ENCODE measurements around the gene LCLAT1.
"Not testable (repeated sequence)": the region's sequence is repeated elsewhere in the genome, so short reads cannot be mapped to it uniquely, and the experiment has no call there.

LCLAT1 gene

DNA sequence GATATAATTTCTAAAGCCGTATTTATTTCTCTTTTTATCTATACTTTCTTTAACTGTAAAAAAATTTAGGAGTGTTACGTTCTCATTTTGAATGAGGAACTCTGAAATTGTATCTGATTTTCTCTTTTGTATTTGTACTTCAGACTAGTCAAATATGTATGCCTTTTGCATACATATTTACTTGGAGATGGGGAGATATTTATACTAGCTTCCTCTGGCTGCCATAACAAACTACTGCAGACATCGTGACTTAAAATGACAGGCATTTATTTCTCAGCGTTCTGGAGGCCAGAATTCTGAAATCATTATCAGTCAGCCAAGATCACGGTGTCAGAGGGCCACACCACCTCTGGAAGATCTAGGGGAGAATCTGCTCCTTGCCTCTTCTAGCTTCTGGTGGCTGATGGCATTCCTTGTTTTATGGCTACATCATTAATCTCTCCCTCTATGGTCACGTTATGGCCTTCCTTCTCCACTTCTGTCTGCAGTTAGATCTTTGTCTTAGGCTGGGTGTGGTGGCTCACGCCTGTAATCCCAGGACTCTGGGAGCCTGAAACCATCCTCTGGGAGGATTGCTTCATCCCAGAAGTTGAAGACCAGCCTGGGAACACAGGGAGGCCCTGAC, 8.2 kb downstream of the LCLAT1 start:
- no peak for DNase-seq (ENCODE audit: low read depth)

DNA sequence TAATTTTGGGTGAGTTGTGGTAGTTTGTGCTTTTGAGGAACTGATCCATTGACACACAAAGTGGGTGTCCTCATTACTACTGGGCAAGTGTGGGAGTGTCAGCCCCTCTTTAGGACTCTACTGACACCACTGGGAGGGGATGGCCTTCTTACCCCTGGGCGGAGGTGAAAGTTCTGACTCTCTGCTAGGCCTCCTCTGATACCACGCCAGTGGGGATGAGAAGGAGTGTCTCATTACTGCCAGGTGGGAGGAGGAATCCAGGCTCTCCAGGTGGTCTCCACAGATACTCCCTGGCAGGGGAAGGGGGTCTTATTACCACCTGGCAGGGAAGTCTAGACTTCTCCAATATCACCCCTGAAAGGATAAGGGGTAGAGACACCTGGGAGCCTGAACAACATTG, 9.1 kb downstream of the LCLAT1 start:
- no peak for DNase-seq (ENCODE audit: low read depth)

DNA sequence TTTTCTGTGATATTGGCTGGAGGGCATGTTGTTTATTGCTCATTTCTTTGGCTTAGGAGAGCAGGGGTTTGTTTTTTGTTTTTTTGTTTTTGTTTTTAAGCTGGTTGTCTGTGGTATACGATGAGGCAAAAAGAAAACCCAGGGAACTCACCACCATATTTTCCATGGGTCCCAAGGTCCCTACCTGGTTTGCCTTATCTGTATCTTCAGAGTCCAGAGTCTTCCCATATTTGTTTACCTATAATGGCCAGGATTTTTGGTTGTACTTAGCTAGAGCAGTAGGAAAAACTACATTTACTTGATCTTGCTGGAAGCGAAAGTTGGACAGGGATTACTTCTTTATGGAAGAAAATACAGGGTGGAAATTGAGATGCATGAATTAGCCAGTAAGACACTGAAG, 9.5 kb downstream of the LCLAT1 start:
- DNase-seq (ENCODE audit: low read depth), result no peak

DNA sequence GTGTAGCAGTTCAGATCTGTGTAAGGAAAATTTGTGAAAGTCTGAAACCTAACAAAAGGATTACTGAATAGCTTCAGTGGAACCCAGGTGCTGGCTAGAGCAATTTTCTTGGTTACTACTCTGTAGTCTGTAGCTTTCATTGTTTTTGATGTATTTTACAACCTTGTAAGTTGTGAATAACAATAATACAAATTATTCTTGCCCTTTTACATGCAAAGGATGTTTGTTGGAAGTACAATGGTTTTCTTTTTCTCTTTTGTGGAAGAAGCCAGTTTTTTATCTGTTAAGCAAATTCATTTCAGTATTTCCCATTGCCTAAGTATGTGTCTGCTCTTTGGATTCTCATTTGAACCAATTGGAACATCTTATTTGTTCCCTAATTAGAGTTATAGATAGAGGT, 10.2 kb downstream of the LCLAT1 start:
- DNase-seq (ENCODE audit: low read depth), result no peak

DNA sequence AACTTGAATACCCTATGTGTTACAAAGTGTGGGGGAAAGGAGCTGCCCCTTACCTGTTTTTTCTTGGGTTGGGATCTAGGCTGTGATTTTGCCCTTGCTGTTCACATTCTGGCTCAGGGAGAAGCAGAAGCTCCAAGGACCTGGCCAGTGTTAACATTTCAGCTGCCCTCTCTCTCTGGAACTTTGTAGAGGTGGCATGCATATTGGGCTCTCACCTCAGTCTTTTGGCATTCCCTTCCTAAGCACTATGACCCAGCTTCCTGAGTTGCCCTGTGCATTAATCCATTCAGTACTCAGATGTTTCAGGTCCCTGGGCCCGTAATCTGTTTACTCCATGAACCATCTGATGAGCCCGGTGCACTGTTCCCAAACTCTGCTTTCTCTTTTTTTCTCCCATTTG, 12.1 kb downstream of the LCLAT1 start:
- DNase-seq (ENCODE audit: low read depth), result no peak

DNA sequence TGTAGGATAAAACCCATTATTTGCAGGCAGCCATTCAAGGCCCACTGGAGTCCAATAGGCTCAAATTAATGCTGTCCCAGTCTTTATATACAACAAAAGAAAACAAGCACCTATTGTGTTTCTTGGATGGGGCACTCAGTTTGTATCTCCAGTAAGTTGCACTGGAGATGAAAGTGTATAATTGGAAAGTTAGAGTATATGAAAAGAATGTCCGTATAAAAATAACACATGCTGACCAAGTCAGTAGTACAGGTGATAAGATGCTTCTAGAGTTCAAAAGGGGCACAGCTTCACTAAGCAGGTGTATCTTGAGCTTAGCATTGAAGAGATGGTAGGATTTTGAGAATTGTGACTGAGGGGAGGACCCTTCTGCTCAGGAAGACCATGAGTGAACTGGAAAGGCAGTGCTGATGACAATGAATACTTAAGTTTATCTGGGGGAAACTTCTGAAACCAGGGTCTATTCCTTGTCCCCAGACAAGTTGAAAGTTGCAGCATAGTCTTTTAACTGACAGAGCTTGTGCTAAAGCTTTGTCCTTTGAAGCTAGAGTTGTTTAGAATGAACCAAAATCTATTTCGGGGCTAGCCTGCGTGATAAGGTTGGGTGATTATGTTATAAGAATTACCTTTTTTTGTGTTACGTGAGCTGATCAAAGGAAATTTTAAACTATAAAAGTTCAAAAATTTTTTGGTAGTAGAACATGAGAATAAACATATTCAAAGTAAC, 15.2 kb downstream of the LCLAT1 start:
- no peak for DNase-seq (ENCODE audit: low read depth)

DNA sequence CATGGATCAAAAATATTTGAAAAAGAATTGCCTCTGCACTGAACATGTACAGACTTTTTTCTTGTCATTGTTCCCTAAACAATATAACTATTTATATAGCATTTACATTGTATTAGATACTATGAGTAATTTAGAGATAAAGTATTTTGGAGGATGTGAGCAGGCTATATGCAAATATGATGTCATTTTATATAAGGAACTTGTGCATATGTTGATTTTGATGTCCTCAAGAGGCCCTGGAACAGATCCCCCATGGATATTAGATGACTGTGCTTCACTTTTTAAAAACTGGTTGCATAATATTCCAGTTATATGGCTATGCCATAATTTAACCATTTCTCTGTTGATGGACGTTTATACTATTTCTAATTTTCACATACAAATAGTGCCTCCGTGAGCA, 16.5 kb downstream of the LCLAT1 start:
- DNase-seq (ENCODE audit: low read depth), result no peak

DNA sequence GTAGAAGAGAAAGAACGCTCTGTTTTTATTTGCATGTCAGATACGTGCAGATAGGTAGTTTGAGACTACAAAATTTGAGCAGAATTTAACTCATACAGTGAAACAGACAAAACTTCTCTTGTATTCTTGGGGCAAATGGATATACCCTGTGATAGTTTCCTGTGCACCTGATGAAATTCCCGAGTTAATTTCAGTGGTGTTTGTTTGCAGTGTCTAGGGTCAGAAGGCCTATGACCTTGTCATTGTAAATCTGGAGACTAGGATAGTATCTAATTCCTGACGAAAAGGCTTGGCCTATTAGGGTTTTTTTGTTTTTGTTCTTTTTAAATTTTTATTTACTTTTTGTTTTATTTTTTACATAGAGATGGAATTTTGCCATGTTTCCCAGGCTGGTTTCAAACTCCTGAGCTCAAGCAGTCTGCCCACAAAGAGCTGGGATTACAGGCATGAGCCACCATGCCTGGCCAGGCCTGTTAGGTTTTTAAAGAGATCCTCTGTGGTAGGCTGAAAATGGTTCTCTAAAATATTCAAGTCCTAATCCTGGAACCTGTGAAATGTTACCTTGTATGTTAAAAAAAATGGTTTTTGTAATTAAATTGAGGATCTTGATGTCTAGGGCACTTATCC, 17.6 kb downstream of the LCLAT1 start:
- DNase-seq (ENCODE audit: low read depth), result no peak

DNA sequence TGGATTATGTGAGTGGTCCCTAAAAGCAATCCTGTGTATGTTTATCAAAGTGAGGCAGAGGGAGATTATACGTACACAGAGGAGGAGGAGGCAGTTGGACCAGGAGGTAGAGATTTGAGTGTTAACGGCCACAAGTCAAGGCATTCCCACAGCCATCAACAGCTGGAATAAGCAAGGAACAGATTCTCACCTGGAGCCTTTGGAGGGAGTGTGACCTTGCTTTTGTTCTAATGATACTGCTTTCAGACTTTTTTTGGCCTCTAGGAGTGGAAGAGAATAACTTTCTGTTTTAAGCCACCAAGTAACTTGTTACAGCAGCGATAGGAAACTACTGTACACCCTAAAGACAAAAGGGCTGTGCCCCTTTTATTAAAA, 18.1 kb downstream of the LCLAT1 start:
- no peak for DNase-seq (ENCODE audit: low read depth)

DNA sequence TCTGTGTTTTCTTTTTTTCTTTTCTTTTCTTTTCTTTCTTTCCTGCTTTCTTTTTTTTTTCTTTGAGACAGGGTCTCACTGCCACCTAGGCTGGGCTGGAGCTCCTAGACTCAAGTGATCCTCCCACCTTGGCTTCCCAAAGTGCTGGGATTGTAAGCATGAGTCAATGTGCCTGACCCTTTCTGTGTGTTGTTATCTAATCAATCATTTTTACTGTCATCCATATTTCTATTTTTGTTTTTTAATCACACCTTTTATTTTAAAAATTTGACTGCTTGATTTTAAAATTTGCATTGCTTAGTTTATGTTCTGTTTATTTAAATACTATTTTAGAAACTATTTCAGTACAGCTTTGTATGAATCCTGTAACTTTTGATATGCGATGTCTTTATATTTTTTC, 19.2 kb downstream of the LCLAT1 start:
- no peak for DNase-seq (ENCODE audit: low read depth)

DNA sequence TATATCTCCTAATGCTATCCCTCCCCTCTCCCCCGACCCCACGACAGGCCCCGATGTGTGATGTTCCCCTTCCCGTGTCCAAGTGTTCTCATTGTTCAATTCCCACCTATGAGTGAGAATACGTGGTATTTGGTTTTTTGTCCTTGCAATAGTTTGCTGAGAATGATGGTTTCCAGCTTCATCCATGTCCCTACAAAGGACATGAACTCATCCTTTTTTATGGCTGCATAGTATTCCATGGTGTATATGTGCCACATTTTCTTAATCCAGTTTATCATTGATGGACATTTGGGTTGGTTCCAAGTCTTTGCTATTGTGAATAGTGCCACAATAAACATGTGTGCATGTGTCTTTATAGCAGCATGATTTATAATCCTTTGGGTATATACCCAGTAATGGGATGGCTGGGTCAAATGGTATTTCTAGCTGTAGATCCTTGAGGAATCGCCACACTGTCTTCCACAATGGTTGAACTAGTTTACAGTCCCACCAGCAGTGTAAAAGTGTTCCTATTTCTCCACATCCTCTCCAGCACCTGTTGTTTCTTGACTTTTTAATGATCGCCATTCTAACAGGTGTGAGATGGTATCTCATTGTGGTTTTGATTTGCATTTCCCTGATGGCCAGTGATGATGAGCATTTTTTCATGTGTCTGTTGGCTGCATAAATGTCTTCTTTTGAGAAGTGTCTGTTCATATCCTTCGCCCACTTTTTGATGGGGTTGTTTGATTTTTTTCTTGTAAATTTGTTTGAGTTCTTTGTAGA, 20.2 kb downstream of the LCLAT1 start:
- DNase-seq (ENCODE audit: low read depth), result not testable (repeated sequence)

DNA sequence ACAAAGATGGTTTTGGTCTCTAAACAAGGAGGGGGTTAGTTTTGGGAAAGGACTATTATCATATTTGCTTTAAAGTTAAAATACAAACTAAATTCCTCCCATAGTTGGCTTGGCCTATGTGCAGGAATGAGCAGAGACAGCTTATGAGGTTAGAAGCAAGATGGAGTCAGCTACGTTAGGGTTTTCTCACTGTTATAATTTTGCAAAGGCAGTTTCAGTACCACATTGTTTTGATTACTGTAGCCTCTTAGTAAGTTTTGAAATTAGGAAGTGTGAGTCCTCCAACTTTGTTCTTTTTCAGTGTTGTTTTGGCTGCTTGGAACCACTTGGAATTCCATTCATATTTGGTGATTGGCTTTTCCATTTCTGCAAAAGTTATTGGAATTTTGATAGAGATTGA, 23.4 kb downstream of the LCLAT1 start:
- no peak for DNase-seq (ENCODE audit: low read depth)

DNA sequence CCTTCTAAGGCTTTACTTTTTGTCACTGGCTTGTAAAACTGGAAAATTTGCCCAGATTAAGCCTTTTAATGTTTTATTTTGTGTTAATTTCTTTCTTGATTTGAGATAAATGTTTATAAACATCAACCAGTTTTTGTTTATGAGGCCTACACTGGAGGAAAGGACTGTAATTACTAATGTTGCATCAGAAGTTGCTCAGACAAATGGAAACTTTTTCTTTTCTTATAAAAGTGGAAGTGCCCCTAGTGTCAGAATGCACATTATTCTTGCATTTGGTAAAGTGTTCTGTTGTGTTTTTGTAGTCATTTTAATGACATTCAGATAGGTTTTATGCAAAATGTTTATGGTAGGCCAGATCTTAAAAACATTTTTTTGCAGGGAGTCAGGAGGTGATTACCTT, 25.3 kb downstream of the LCLAT1 start:
- no peak for DNase-seq (ENCODE audit: low read depth)

DNA sequence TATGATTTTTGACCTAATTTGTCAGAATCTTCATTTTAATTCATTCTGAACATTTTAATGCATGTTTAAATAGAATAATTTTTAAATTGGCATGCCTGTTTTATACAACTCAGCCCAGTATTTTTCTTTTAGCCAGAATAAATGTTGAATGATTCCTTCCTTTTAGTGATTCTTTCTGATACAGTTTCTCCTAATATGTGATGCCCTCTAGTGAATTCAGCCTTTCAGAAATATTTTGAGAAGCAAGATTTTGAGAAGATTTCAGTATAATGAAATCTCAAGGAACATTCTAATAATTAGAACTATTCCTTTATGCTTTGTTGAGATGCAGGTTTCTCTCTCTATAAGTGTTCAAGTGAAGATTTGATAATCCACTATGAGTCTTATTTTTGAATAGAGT, 28.5 kb downstream of the LCLAT1 start:
- DNase-seq (ENCODE audit: low read depth), result no peak

DNA sequence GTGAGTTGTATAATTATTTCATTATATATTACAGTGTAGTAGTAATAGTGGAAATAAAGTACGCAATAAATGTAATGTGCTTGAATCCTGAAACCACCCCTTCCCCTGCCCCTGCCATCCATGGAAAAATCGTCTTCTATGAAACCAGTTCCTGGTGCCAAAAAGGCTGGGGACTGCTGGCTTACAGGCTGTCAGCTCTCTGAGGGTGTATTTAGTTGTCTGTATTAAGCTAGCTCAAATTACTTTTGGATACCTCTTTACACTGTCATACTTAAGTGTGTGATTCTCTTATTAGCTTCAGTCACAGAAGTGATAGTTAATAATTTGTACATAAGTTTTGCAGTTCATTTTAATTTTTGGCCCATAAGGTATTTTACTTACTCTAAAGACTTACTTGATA, 29.6 kb downstream of the LCLAT1 start:
- DNase-seq (ENCODE audit: low read depth), result no peak

DNA sequence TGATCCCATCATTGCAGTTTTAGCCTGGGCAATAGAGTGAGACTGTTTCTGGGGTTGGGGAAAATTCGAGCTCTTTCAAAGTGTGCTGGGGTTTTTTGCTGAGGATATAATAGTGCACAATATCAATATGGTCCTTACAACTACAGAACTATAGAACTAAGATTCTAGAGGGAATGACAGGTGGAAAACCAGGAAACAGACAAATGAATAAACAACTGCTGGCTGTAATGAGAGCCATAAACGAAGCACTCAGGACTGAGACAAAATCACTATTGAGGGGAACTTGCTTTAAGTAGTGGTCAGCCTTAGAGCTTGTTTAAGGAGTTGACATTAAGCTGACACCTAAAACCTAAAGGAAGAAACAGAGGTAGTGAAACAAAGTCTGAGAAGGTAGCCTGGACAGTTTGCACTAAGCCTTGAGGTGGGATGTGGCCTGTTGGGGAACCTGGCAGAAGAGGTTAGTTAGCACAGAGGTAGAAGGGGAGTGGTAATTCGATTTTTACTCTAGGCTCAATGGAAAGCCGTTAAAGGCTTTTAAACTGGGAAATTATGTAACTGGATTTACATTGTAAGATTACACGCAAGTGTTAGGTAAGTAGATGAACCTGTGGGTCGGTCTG, 33.8 kb downstream of the LCLAT1 start:
- no peak for DNase-seq (ENCODE audit: low read depth)

DNA sequence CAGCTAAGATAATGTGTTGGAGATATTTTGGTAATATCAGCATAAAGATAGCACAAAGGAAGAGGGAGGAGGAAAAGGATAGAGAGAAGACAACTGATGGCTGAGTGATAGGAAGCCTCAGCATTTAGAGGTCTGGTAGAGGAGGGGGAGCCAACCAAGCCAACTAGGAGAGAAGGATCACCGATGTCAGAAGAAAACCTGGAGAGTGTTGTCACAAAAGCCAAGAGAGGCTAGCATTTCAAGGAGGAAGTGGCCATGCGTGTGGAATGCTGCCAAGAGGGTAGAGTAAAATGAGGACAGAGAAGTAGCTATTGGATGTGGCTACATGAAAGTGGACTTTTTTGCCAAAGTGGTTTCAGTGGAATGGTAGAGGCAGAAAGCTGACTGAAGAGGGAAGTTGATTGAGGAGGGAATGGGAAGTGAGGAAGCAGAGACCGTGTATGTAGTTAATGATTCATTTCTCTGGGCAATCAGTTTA, 34.3 kb downstream of the LCLAT1 start:
- no peak for DNase-seq (ENCODE audit: low read depth)

DNA sequence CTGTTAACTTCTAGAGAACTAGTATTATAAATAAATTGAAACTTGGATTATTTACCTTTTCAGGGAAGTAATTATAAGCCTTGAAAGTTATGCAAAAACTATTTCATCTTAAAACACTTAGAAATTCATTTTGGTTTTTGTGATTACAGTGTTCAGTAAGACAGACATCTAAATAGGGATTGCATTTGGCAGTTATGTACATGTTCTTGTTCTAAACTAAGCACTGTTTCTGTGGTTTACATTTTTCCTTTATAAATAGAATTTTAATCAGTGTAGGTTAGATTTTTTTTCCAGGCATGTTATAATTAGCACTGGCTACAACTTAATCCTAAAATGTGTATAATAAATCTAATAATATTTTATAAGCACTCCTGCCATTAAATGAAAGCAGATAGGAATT, 35.0 kb downstream of the LCLAT1 start:
- no peak for DNase-seq (ENCODE audit: low read depth)

DNA sequence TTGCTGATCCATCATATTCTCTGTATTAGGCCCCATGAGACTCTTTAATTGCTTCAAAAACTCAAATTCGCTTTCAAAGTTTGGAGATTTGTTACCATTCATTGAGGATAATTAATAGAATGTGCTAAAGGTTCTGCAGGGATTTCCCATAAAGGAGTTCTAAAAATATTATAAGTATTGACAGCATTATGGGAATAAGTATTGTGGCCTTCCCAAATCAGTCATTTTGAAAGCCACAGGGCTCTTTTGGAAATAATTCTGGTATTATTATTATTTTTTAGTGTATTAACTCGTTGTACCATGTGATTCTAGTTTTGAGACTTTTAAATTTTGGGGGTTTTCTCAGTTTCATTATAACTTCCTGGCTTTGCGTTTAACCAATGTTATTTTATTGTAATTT, 37.1 kb downstream of the LCLAT1 start:
- no peak for DNase-seq (ENCODE audit: low read depth)

DNA sequence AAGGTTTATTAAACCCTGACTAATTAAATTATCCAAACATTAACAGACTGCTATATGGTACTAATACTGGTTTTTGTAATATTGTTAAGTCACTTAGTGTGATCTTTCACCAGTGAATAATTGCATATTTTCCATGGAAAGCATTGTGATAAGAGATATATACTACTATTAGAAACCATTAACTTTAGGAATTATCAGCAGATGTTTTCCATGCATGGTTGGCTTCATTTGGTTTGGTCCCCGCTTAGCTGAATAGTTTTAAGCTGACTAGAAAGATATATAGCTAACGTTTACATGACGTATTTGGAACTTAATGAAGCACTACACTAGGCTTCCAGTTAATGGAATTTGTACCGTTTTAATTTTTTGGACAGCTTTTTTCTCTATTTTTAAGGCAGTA, 37.9 kb downstream of the LCLAT1 start:
- DNase-seq (ENCODE audit: low read depth), result no peak

DNA sequence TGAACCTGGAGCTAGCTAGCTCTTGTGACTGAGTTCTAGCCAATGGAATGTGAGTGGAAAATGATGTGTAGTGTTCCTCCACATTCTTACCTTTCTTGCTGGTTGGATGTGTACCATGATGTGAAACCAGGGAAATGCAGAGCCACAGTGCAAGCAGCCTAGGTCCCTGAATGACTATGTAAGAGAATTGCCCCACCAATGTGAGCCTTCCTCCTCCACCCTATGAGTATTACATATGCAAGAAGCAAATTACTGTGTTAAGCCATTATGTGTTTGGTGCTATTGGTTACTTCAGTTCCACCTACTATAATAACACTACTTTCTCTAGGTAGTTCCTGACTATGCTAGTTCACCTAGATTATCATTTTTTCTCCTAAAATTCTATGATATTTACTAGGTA, 39.6 kb downstream of the LCLAT1 start:
- DNase-seq (ENCODE audit: low read depth), result no peak

DNA sequence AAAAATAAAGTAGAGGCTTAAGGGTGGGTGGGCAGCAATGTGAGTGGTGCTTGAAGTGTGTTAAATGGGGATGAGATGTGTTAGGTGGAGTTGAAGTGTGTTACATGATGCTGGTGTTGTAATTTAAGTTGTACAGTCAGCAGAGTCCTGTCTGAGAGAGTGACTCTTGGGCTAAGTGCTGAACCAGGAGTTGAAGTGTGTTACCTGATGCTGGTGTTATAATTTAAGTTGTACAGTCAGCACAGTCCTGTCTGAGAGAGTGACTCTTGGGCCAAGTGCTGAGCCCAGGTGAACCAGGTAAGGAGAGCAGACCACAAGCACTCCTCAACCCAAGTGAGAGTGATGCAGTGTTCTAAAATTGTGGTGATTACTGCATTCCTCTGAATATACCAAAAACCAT, 40.6 kb downstream of the LCLAT1 start:
- DNase-seq (ENCODE audit: low read depth), result no peak

Data from stimulated activated CD8-positive, alpha-beta memory T cell treated with anti-CD3 and anti-CD28 coated beads, Interleukin-7, amount 100 ng/mL, for 24 hours (primary cell).